Stimulated activated CD8-positive, alpha-beta memory T cell treated with anti-CD3 and anti-CD28 coated beads, Interleukin-12 subunit alpha, Interleukin-12 subunit beta, amount 100 ng/mL, for 4 hours (primary cell): ENCODE measurements around the gene ALAS1.
A peak's percentile ranks its signal among the peaks of the same experiment; 100 is the strongest.

Experiments
- DNase-seq: peaks from one replicate; pipeline ENCODE4 v3.0.0-alpha.2; 2020; ENCODE audit warnings: low read depth

The ALAS1 gene

GRCh38 chr3:52198643-52199608 lies 966 bp downstream of the ALAS1 start:
- DNase-seq = no peak

- DNase-seq = no peak
These were observed 3.2 kb downstream of the ALAS1 start for GRCh38 chr3:52200981-52201679.

GRCh38 chr3:52202384-52203077 lies 4.6 kb downstream of the ALAS1 start:
- DNase-seq = no peak

- DNase-seq = no peak
These were observed 5.7 kb downstream of the ALAS1 start for GRCh38 chr3:52203701-52204100.

- DNase-seq = no peak
These were observed 6.5 kb downstream of the ALAS1 start for GRCh38 chr3:52204337-52205073.

- DNase-seq = no peak
These were observed 7.9 kb downstream of the ALAS1 start for GRCh38 chr3:52205727-52206372.

- no peak for DNase-seq
These were observed 10.6 kb downstream of the ALAS1 start for GRCh38 chr3:52208556-52208955.

- DNase-seq = no peak
These were observed 12.1 kb downstream of the ALAS1 start for GRCh38 chr3:52210037-52210436.

- DNase-seq = no peak
These were observed 12.6 kb downstream of the ALAS1 start for GRCh38 chr3:52210550-52211046.

- DNase-seq = no peak
These were observed 13.4 kb downstream of the ALAS1 start for GRCh38 chr3:52211268-52211891.

- DNase-seq = no peak
These were observed 15.0 kb downstream of the ALAS1 start for GRCh38 chr3:52213005-52213404.

- no peak for DNase-seq
These were observed 15.9 kb downstream of the ALAS1 start for GRCh38 chr3:52213901-52214300.

- no peak for DNase-seq
These were observed 17.4 kb downstream of the ALAS1 start for GRCh38 chr3:52215351-52215750.

GRCh38 chr3:52216585-52217408 lies 18.8 kb downstream of the ALAS1 start:
- DNase-seq = no peak

- DNase-seq = no peak
These were observed 19.4 kb downstream of the ALAS1 start for GRCh38 chr3:52217409-52217805.

GRCh38 chr3:52218026-52218425 lies 20.1 kb downstream of the ALAS1 start:
- DNase-seq = no peak

- DNase-seq = no peak
These were observed 20.5 kb downstream of the ALAS1 start for GRCh38 chr3:52218454-52218853.

- DNase-seq = no peak
These were observed 21.1 kb downstream of the ALAS1 start for GRCh38 chr3:52218937-52219650.

- DNase-seq = peak; percentile 71
These were observed 22.5 kb downstream of the ALAS1 start for GRCh38 chr3:52220380-52221026.
